Activated T-cell treated with anti-CD3 and anti-CD28 coated beads for 4 hours (primary cell): ENCODE results near the gene STYXL2.

Experiments used
- DNase-seq: peaks from one replicate; pipeline ENCODE4 v3.0.0-alpha.2; 2020

STYXL2 gene

GRCh38 chr1:167081594-167082156, 12.2 kb upstream of the STYXL2 start:
- DNase-seq, result no peak

- no peak for DNase-seq
Measured at GRCh38 chr1:167082511-167083027, 11.3 kb upstream of the STYXL2 start.

GRCh38 chr1:167083066-167083665, 10.7 kb upstream of the STYXL2 start:
- DNase-seq, result no peak

- DNase-seq, result no peak
Measured at GRCh38 chr1:167083871-167084270, 10.0 kb upstream of the STYXL2 start.

GRCh38 chr1:167084757-167085156, 9.1 kb upstream of the STYXL2 start:
- DNase-seq, result no peak

GRCh38 chr1:167086033-167086432, 7.8 kb upstream of the STYXL2 start:
- no peak for DNase-seq

- no peak for DNase-seq
Measured at GRCh38 chr1:167086768-167087167, 7.1 kb upstream of the STYXL2 start.

GRCh38 chr1:167088746-167089417, 5.0 kb upstream of the STYXL2 start:
- no peak for DNase-seq

GRCh38 chr1:167089939-167090313, 3.9 kb upstream of the STYXL2 start:
- no peak for DNase-seq

- DNase-seq, result no peak
Measured at GRCh38 chr1:167090314-167090942, 3.4 kb upstream of the STYXL2 start, which contains the start of gene GPA33. Gene GPA33 (minus strand): TSS chr1:167090377. CDS start chr1:167090287, 90 bp downstream.

GRCh38 chr1:167092653-167093052, 1.2 kb upstream of the STYXL2 start:
- DNase-seq, result no peak

- no peak for DNase-seq
Measured at GRCh38 chr1:167094690-167095089, 815 bp downstream of the STYXL2 start.

GRCh38 chr1:167095368-167095767, 1.5 kb downstream of the STYXL2 start:
- no peak for DNase-seq

- no peak for DNase-seq
Measured at GRCh38 chr1:167099851-167100250, 6.0 kb downstream of the STYXL2 start.

GRCh38 chr1:167100730-167101129, 6.9 kb downstream of the STYXL2 start:
- no peak for DNase-seq

GRCh38 chr1:167101754-167102153, 7.9 kb downstream of the STYXL2 start:
- DNase-seq, result no peak

- DNase-seq, result no peak
Measured at GRCh38 chr1:167102906-167103573, 9.2 kb downstream of the STYXL2 start.

- DNase-seq, result no peak
Measured at GRCh38 chr1:167104256-167104633, 10.4 kb downstream of the STYXL2 start.

GRCh38 chr1:167105271-167106118, 11.6 kb downstream of the STYXL2 start:
- DNase-seq, result no peak

- no peak for DNase-seq
Measured at GRCh38 chr1:167106119-167106461, 12.2 kb downstream of the STYXL2 start.

GRCh38 chr1:167107456-167107855, 13.6 kb downstream of the STYXL2 start:
- DNase-seq, result no peak

- no peak for DNase-seq
Measured at GRCh38 chr1:167109125-167109524, 15.2 kb downstream of the STYXL2 start.
